IPS-20b (cell line): Measurements from ENCODE around the gene TCN2.
"Not testable (repeated sequence)": the region's sequence is repeated elsewhere in the genome, so short reads cannot be mapped to it uniquely, and the experiment has no call there.

Experiments used
- H3K27ac ChIP-seq: one replicate; pipeline ENCODE4 v1.5.1; 2013; ENCODE audit warnings: low read length
- H3K27me3 ChIP-seq: 2 replicates; pipeline ENCODE4 v1.6.1; 2013; ENCODE audit warnings: mild to moderate bottlenecking, low read length, inconsistent platforms; ENCODE audit not compliant: insufficient read depth
- H3K36me3 ChIP-seq: 2 replicates; pipeline ENCODE4 v1.6.1; 2013; ENCODE audit warnings: low read depth, mild to moderate bottlenecking, inconsistent platforms, low read length, moderate library complexity; ENCODE audit not compliant: insufficient read depth
- H3K4me1 ChIP-seq: 2 replicates; pipeline ENCODE4 v1.6.1; 2013; ENCODE audit warnings: mild to moderate bottlenecking, control low read depth, inconsistent platforms, low read length, moderate library complexity; ENCODE audit not compliant: insufficient read depth
- H3K4me3 ChIP-seq: 2 replicates; pipeline ENCODE4 v1.5.1; 2013; ENCODE audit warnings: mild to moderate bottlenecking, low read length, inconsistent platforms
- H3K9ac ChIP-seq: 2 replicates; pipeline ENCODE4 v1.6.1; 2013; ENCODE audit warnings: low read depth, mild to moderate bottlenecking, inconsistent platforms, low read length, moderate library complexity
- H3K9me3 ChIP-seq: 2 replicates; pipeline ENCODE4 v1.6.1; 2013; ENCODE audit warnings: mild to moderate bottlenecking, low read depth, low read length, inconsistent platforms; ENCODE audit not compliant: insufficient read depth

TCN2 gene

DNA sequence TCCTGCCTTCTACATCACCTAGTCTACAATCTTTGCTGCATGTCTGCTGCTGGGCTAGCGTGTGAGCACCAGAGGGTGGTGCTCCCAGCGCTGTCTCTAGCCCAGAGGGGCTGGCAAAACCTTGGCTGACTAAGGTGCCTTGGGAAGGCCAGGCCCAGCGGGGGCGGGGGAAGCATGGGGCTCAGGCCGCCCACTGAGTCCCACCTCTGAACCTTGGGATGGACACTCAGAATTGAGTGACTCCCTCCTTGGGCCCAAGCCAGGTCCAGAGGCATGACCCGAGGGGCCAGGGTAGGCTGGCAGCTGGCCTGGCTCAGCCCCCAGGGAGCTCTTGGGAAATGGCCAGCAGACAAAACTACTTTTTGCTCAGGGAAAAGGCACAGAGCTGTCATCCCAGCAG, 24.9 kb upstream of the TCN2 start:
- H3K4me1 ChIP-seq, result no peaks in the 10 kb centered on the region
- H3K36me3 ChIP-seq, result peaks cover 98% of the 10 kb centered on the region
- H3K27me3 ChIP-seq, result no peaks in the 10 kb centered on the region
- no peak overlapping the region for H3K4me3 ChIP-seq
- H3K9me3 ChIP-seq, result no peaks in the 10 kb centered on the region
- no peak overlapping the region for H3K27ac ChIP-seq
- H3K9ac ChIP-seq, result no peak overlapping the region

DNA sequence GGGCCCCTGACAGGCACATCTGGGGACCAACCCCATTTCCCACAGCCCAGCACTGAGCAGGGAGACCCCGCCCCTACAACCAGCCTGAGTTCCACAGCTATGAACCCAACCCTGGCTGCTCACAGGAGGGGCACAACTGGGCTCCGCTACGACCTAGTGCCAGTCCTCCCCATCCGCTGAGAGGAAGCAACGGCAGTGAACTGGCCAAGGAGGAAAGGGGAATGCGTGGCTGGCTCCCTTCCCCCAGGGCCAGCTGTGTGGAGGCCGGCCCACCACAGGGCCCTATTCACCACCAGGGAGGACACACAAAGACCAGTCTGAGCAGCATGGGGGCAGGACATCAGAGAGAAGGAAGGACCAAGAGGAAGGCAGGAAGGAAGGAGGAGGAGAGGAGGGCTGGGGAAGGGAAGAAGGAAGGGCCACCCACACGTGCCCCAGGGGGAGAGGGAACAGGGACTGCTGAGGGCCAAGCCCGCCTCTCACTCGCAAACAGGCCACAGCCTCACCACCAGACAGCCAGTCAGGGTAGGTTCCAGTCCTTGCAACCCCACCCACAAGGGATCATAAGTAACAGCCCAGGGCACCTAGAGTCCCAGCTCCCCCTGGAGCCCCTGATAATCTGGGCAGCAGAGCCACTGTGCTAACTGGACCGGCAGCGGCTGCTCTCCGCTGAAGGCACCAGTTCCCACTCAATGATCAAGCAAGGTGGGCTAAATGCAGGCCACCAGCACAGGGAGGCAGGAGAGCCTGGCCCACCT, 24.0 kb upstream of the TCN2 start:
- no peaks in the 10 kb centered on the region for H3K9me3 ChIP-seq
- no peak overlapping the region for H3K27ac ChIP-seq
- no peaks in the 10 kb centered on the region for H3K4me1 ChIP-seq
- H3K4me3 ChIP-seq, result no peak overlapping the region
- H3K36me3 ChIP-seq, result peaks cover 98% of the 10 kb centered on the region
- H3K9ac ChIP-seq, result no peak overlapping the region
- H3K27me3 ChIP-seq, result no peaks in the 10 kb centered on the region

DNA sequence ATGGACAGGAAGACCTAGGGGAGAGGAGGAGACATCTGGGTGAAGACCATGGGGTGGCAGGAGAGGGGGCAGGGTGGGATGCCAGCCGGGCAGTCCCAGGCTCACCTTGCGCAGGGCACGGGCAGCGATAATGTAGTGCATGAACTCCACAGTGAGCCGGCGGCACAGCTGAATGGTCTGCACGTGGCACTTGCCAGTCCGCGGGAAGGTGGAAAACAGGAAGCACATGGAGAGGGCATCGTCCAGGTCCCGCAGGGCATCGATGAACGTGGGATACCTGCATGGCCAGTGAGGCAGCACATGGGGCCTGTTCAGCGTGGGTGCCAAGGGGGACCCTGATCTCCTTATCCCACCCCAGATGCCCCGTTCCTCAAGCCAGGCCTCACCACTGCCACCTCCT, 22.5 kb upstream of the TCN2 start:
- no peaks in the 10 kb centered on the region for H3K9me3 ChIP-seq
- peaks cover 98% of the 10 kb centered on the region for H3K36me3 ChIP-seq
- no peak overlapping the region for H3K27ac ChIP-seq
- no peak overlapping the region for H3K4me3 ChIP-seq
- H3K4me1 ChIP-seq, result no peaks in the 10 kb centered on the region
- H3K9ac ChIP-seq, result no peak overlapping the region
- no peaks in the 10 kb centered on the region for H3K27me3 ChIP-seq

DNA sequence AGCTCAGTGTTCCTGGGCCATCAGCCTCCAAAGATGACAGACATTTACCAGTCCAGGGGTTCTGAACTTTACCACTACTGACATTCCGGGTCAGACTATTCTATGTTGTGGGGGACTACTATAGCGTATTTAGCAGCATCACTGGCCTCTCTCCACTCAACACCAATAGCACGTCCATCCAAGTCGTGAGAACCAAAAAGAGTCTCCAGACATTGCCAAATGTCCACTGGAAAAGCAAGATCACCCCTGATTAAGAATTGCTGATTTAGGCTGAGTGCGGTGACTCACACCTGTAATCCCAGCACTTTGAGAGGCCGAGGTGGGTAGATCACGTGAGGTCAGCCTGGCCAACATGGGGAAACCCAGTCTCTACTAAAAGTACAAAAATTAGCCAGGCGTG, 20.6 kb upstream of the TCN2 start:
- Histone ChIP-seq H3K4me1 (peaks cover 5% of the 10 kb centered on the region; the same call in 1 of the 2 replicates), H3K27me3 (no peaks in the 10 kb centered on the region), H3K9me3 (no peaks in the 10 kb centered on the region), H3K27ac (no peak overlapping the region), H3K9ac (no peak overlapping the region), H3K4me3 (no peak overlapping the region), H3K36me3 (peaks cover 83% of the 10 kb centered on the region)

DNA sequence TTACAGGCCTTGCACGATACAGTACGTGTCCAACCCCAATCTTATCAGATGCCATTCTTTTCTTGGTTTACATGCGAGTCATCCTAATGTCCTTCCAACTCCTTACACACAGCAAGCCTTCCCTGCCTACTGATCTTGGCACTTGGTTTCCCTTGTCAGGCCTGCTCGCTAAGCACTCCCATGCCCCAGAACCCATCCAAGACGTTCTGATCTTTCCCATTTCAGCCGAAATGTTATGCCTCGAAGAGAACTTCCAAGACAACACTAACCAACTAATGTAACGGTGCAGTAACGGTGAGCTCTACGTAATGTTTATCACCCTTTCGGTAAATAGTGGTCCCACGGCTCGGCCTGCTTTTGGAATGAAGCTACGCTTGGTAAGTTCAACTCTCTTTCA, 15.8 kb upstream of the TCN2 start:
- peaks cover 5% of the 10 kb centered on the region; the same call in 1 of the 2 replicates for H3K4me1 ChIP-seq
- H3K27me3 ChIP-seq, result peaks cover 15% of the 10 kb centered on the region
- peaks cover 37% of the 10 kb centered on the region for H3K36me3 ChIP-seq
- H3K4me3 ChIP-seq, result peak overlapping the region; percentile 97
- peak overlapping the region; percentile 97 for H3K9ac ChIP-seq
- peak overlapping the region; percentile 99 for H3K27ac ChIP-seq
- no peaks in the 10 kb centered on the region for H3K9me3 ChIP-seq

DNA sequence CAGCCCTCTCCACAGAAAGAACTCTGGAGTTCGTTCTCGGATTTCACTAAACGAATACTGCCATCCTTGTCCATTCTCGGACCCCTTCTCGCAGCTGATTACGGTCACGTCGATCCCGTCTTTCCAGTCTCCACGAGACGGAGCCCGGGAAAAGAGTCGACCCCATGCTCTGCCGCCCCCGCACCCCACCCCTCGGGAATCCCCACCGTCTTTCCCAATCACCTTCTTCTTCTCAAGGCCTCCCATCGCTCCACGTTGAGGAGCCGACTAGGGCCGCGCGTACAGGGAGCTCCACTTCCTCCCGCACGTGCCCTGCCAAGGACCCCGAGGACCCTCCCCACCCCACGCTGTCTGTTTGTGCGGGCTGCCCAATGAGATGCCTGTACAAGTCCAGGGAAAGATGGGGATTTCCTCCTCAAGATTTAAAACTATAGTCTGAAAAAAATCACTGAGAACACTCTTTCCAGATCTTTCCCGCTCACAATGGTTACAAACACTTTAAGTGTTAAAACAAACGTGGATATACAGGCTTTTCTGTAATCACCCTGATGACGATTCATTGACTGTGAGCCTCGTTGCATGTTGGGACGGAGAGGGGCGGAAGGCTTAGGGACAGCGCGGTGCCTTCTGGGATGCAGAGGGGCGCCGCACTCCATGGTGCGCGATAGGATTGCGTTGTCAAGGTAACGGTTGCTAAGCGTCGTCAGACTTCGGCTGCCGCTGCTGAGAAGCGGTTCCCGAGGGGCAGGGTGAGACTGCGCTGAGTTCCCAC, 15.2 kb upstream of the TCN2 start, which contains the start of gene PES1:
PES1 (minus strand) TSS at position 323 of the 772 bp plus-strand sequence; CDS start at position 246, 77 bp downstream.
- Histone ChIP-seq H3K27ac (peak within 1 kb of the TSS; percentile 99), H3K9ac (peak within 1 kb of the TSS; percentile 97), H3K4me3 (peak within 1 kb of the TSS; percentile 97), H3K36me3 (peaks cover 31% of the 10 kb centered on the region), H3K4me1 (peaks cover 5% of the 10 kb centered on the region; the same call in 1 of the 2 replicates), H3K9me3 (no peaks in the 10 kb centered on the region), H3K27me3 (peaks cover 15% of the 10 kb centered on the region)

DNA sequence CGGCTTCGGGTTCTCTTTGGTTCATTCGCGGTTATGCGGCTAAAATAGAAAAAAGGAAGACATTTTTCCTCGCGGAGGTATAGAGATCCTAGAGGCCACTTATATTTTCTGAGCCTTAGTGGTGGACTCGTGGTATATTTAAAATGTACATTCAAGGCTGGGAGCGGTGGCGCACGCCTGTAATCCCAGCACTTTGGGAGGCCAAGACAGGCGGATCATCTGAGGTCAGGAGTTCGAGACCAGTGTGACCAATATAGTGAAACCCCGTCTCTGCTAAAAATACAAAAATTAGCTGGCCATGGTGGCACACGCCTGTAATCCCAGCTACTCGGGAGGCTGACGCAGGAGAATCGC, 14.6 kb upstream of the TCN2 start:
- not testable (repeated sequence) for H3K9ac ChIP-seq, H3K27ac ChIP-seq

DNA sequence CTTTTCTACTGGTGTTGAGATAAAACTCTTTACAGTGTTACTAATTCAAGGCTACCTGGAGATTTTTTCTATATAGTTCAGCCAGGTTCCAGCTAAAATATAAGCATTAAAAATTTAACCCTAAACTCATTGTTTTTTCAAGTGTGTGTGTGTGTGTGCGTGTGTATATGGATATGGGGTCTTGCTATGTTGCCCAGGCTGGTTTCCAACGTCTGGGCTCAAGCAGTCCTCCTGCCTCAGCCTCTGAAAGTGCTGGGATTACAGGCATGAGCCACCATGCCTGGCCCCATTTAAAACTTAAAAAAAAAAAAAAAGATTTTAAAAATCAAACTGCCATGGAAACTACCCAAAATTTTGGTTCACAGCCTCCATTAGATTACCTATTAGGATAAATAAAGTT, 10.8 kb upstream of the TCN2 start:
- H3K9ac ChIP-seq, result no peak overlapping the region
- H3K4me3 ChIP-seq, result no peak overlapping the region
- H3K27me3 ChIP-seq, result peaks cover 15% of the 10 kb centered on the region
- H3K27ac ChIP-seq, result no peak overlapping the region
- H3K36me3 ChIP-seq, result no peaks in the 10 kb centered on the region
- H3K4me1 ChIP-seq, result no peaks in the 10 kb centered on the region
- H3K9me3 ChIP-seq, result no peaks in the 10 kb centered on the region

More for the DNA sequence above, 14.6 kb upstream of the TCN2 start:
- peaks cover 25% of the 10 kb centered on the region for H3K36me3 ChIP-seq
- peaks cover 15% of the 10 kb centered on the region for H3K27me3 ChIP-seq
- not testable (repeated sequence) for H3K9me3 ChIP-seq, H3K4me1 ChIP-seq, H3K4me3 ChIP-seq

DNA sequence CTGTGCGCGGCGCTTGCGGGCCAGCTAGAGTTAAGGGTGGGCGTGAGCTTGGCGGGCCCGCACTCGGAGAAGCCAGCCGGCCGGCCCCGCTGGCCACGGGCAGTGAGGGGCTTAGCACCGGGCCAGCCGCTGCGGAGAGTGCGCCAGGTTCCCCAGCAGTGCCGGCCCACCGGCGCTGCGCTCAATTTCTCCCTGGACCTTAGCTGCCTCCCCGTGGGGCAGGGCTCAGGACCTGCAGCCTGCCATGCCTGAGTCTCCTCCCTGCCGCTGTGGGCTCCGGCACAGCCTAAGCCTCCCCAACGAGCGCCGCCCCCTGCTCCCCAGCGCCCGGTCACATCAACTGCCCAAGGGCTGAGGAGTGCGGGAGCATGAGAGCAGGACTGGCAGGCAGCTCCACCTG, 10.1 kb upstream of the TCN2 start:
- H3K27me3 ChIP-seq, result peaks cover 15% of the 10 kb centered on the region
- H3K9ac ChIP-seq, result no peak overlapping the region
- H3K4me1 ChIP-seq, result no peaks in the 10 kb centered on the region
- no peaks in the 10 kb centered on the region for H3K36me3 ChIP-seq
- H3K9me3 ChIP-seq, result no peaks in the 10 kb centered on the region
- H3K27ac ChIP-seq, result no peak overlapping the region
- H3K4me3 ChIP-seq, result no peak overlapping the region

DNA sequence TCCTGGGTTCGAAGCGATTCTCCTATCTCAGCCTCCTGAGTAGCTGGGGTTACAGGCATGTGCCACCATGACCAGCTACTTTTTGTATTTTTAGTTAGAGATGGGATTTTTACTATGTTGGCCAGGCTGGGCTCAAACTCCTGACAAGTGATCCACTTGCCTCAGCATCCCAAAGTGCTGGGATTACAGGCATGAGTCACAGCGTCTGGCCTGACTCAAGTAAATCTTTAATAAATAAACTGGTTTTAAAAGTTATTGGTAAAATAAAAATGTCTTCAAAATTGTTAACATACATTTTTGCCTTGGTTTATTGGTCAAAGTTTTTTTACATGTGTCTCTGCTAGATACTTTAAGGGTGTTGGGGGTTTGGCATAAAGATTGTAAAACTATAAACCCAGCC, 8.0 kb upstream of the TCN2 start:
- Histone ChIP-seq H3K9me3 (no peaks in the 10 kb centered on the region), H3K4me3 (no peak overlapping the region), H3K36me3 (no peaks in the 10 kb centered on the region), H3K27me3 (peaks cover 2% of the 10 kb centered on the region), H3K4me1 (no peaks in the 10 kb centered on the region), H3K27ac (no peak overlapping the region), H3K9ac (no peak overlapping the region)

DNA sequence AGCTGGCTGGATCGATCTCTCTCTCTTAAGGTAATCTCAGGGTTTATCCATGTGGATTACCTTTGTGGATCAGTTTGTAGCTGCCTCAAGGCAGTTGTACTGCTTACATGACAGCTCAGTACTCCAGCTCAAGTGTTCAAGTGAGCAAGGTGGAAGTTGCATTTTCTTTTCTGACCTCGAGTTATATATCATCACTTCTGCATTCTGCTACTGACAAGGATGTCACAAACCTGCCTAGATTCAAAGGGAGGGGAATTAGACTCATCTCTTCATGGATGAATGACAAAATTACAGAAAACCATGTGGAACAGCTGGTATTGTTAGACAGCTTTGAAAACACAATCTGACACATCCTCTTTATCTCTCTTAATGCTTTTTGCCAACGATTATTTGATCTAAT, 6.1 kb upstream of the TCN2 start:
- H3K4me1 ChIP-seq, result peaks cover 8% of the 10 kb centered on the region; the same call in 1 of the 2 replicates
- H3K27me3 ChIP-seq, result no peaks in the 10 kb centered on the region
- no peak overlapping the region for H3K4me3 ChIP-seq
- no peak overlapping the region for H3K9ac ChIP-seq
- H3K36me3 ChIP-seq, result no peaks in the 10 kb centered on the region
- H3K9me3 ChIP-seq, result no peaks in the 10 kb centered on the region
- no peak overlapping the region for H3K27ac ChIP-seq

DNA sequence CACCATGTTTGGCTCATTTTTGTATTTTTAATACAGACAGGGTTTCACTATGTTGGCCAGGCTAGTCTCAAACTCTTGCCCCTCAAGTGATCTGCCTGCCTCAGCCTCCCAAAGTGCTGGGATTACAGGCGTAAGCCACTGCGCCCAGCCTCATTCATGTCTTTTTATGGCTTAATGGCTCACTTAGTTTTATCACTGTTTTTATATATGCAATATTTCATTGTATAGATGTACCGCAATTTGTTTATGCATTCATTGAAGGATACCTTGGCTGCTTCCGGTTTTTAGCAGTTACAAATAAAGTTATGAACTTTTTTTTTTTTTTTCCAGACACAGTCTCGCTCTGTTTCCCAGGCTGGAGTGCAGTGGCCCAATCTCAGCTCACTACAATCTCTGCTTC, 5.5 kb upstream of the TCN2 start:
- Histone ChIP-seq H3K27me3 (no peaks in the 10 kb centered on the region), H3K27ac (no peak overlapping the region), H3K4me3 (no peak overlapping the region), H3K9ac (no peak overlapping the region), H3K9me3 (no peaks in the 10 kb centered on the region), H3K4me1 (peaks cover 10% of the 10 kb centered on the region; the same call in 1 of the 2 replicates), H3K36me3 (no peaks in the 10 kb centered on the region)
